Endometrial microvascular endothelial cells (primary cell): ENCODE measurements around the gene ARID1B. TPM values are rescaled to one million over a fixed set of nuclear protein-coding genes. Genes with fewer than 3 reads are reported as not detected.

Source experiments
- in situ Hi-C: cut with HindIII; loops from 2 replicates; pipeline ENCODE4 v1.10.0; 2017; ENCODE audit warnings: low sequenced_read_pairs, low pct_unique_long_range_greater_than_20kb; ENCODE audit errors: inconsistent ontology term
- total RNA-seq: library from RNA; depleted of rRNA; stranded (reverse); fragments of >200 nt; gene quantifications from one replicate; pipeline ENCODE4 v1.2.3, GENCODE V29; 2015; ENCODE audit errors: inconsistent ontology term

The ARID1B gene
- total RNA-seq, 1 donor from 2014 or later, result 24.6 TPM

DNA sequence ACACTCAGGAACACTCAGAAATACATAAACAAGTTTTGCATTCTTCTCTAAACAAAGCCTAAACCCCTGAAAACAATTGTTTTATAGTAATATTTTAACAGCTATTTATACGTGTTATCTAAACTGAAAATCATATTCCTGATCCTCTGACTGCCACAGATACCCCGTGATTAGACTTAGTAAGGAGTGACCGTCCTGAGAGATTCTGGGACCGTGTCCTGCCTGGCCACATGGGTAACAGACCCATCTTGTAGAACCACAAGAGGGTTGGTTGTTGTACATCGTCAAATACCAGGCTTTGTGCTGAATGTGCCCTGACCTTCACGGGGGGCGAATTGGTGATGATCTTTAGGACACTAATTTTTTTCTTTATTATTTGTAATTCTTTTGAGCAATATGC lies 331.7 kb downstream of the ARID1B start:
- in situ Hi-C loops, result no loop called here

DNA sequence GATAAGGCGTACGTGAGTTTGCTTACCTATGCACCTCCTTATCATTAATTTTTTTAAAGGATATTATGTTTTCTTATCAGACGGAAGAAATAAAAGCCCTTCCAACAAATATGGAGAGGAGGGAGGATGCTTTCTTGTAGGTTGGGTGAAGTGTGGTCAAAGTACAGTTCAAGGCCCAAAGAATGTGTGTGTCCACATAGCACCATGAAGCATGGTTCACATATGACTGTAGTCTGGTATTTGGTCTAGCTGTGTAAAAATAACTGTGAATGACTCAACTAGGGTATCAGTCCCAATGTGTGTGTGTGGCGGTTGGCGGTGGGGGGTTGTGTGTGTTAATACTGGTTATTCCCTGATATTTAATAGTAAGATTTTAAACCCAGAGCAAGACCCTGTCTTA lies 333.4 kb downstream of the ARID1B start:
- in situ Hi-C loops, result no loop called here

DNA sequence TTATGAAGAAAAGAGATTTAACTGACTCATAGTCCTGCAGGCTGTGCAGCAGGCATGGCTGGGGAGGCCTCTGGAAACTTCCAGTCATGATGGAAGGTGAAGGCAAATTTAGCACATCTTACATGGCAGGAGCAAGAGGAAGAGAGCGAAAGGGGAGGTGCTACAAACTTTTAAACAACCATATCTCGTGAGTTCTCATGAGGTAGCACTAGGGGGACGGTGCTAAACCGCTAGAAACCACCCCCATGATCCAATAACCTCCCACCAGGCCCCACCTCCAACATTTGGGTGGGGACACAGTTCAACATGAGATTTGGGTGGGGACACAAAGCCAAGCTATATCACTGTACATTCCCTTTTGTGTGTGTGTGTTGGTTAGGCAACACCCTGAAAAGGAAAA lies 336.2 kb downstream of the ARID1B start:
- in situ Hi-C loops, result no loop called here

DNA sequence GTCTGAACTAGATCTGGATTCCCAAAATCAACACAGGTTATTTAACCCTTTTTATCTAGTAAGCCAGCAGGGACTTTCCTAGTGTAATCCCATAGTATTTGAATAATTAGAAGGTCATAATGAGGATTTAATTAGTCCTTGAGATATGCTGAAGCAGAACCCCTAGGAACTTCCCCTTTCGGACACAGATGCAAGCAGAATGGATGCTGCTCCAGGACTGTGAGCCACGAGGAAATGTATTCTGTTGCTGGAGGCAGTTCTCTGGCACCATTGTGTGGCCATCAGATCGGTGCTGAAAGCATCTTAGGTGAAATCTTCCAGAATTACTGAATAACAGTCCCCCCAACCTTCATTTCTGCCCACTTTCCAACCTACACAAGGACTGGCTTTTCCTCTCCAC lies 339.2 kb downstream of the ARID1B start:
- in situ Hi-C loops, result no loop called here

DNA sequence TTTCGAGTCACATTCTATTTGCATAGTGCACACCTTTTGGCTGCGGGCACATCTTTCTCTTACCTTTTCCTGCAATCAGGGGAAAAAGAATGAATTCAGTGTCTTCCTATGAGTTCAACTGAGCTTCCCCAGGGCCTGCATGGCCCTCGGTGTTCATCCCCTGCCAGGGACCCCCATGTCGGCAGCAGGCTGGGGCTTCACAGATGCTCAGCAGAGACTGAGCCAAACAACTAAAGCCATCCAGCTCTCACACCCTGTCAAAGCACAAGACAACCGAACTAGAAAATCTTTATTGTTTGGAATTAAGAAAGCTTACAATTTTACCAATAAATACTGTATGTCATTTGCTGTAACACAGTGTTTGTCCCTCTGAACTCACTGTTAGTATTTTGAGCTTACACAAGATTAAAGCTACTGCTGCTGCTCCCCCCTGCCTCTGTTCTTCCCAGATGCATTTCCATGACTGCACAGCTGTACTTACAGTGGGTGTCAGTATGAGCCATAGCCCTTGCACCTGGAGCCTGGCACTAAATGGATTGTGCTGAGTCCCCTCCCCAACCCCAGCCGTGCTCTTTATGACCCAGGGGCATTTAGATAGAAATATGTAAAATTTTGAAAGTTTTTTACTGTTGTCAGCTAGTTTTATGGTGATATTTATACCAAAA lies 340.4 kb downstream of the ARID1B start:
- in situ Hi-C loops, result no loop called here

DNA sequence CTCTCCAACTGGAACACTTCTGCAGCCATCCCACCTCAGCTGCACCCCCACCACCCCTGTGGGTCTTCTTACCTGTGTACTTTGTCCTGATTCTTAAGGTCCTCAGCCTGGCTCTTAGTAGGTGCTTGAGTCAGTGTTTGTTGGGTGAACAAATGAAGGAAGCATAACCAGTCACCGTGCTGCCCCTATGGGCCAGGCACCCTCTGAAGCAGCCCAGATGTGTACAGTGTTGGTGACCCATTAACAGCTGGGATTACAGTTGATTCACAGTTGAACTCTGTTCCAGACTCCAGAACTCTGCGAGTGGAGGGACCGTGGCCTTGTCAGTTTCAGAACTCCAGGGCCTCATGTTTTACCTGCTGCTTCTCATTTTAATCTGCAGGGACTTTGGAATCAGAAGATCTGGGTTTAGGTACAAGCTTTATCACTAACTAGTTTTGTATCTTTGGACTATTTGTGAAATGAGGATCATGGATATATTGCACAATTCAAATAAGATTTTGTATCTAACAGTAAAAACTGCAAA lies 342.4 kb downstream of the ARID1B start:
- in situ Hi-C loops, result no loop called here

DNA sequence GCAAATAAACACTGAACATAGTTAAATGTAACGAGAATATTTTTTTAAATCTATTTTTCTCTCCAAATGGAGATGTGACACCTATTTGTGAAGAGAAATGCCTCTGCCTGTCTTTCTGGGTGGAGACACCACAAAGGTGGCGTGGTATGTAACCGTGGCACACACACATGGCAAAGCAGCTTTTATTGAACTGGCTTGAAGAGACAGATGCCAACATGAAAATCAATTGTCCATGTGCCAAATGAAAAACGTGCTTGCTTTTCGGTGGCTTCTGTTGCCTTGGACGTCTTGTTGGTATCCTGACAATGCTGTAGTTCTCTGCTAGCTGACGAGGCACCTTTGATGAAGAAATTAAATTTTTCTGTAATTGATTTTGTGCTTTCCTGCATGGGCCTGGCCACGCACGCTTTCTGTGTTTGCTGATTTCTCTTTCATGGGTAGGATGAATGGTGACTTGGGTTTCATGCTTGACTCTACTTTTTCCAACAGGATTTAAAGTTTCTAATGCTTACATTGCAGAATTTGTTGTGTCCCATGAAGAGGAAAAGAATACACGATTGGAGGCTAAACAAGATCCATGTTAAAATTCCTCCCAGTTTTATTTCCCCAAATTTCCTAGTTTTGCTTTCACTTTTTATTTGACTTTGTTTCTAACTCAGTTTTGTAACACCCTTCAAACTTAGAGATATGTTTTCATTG lies 343.5 kb downstream of the ARID1B start:
- in situ Hi-C loops, result no loop called here

DNA sequence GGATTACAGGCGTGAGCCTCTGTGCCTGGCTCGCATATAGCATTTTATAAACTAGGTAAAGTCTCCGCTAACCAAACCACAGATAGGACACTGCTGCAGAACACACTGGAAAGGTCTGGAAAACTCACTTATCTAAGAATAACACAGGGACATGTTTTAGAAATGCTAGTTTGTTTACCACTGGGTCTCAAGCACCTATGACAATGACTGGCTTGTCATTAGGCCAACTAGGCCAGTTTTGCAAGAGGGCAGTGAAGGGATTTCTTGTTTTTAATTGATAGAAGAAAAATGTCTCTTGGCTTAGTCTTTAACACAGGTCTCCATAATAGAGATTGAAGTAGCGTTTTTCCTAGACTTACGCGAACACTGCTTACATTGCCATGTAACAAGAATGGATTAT lies 344.7 kb downstream of the ARID1B start:
- in situ Hi-C loops, result no loop called here

DNA sequence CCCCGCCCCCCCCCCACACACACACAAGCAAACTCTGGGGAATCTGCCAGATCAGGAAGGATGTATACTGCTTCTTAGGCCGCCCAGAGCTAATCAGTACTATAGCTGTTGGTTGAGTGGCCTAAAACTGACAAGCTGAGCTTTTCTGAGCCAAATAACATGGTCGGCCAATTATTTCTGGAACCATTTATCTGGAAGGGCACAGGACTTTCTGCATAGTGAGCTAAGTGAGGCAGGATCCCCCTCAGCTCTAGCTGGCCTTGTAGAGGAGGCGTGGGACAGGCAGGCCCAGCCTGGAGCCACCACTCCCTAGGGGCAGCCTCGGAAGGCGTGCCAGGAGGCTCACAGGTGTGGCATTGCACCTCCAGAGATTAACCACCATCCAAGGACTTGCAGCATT lies 346.1 kb downstream of the ARID1B start:
- in situ Hi-C loops, result no loop called here

DNA sequence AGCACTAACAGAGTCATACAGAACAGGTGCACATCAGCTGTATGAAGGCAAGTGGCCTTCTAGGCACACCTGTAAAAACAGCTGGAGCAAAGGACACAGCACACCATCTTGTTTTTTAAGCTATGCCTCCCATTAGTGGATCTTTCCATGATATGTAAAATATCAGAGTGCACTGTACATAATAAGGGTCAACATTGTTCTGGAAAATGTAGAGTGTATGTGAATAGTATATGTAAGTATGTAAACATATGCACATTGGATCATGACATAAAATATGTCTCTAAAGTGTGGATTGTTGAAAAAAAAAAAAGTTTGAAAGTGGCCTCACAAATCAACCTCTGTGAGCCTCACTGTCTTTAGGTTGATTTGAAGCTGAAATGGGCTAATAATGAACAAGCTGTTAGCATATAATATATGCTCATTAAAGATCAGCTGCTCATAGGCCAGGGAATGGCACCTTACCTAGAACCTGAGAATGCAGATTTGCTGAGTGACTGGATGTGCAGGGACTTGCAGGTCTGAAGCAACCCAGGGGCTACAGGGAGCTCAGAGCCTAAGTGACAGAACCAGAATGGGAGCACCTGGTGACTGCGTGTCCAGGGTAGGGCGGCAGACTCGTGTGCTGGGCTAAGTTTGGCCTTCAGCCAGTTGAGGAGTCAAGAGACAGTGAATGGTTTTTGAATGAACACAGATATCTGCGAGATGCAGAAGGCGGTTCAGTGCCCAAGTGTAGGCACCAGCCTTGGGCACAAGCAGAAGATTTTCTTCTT lies 347.5 kb downstream of the ARID1B start:
- in situ Hi-C loops, result no loop called here

DNA sequence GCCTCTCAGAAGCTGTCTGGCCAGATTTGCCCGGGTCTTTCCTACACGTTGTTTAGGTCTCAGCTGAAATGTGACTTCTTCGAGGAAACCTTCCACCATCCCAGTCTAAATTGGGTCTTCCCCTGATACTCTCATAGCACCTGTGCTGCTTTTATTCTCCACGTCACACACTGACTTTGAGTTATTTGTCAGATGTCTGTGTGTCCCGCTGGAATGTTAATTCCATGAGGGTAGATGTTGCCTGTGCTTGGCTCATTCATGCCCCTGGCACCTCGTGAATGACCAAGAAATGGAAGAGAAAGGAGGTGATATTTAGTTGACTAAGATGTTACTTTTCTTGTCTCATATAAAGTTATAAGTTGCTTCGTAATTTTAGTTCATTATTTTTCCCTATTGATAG lies 348.4 kb downstream of the ARID1B start:
- in situ Hi-C loops, result no loop called here

DNA sequence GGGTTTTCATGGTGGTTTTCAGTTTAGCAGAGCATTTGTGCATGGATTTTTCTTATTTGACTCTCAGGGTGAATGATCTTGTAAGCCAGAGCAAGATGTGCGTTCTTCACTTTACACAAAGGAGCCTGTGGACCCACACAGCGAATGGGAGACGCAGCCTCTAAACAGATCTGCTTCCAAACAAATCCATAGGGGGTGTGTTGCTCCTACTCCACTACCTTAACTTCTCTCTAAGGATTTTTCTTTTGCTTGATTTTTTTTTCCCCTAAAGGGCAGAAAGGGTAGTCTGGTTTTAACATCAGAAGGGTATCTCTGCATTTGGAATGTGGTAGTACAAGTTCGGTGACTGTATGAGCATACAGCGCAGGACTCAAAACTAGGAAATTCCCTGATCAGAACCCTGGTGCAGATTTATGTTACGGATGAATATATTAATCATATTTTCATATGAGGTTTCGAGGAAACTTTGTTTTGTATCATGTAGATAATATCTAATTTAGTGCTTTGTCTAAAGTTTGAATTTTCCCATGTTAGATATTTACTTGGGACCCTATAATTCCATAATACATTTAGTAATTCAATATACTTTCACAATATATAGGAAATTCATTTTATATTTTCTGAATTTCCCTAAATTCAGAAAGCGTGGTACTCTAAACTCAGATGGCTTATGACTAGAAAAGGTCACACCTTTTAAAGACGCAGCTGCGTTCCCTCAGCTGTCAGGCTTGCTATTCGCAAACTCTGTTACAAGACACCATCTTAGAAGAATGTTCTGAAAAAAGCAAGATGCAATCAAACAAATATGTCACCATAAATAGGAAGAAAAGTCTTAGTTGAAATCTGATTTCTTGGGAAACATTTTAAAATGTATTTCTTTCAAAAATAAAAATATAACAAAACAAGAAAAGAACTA lies 349.3 kb downstream of the ARID1B start:
- in situ Hi-C loops, result no loop called here

DNA sequence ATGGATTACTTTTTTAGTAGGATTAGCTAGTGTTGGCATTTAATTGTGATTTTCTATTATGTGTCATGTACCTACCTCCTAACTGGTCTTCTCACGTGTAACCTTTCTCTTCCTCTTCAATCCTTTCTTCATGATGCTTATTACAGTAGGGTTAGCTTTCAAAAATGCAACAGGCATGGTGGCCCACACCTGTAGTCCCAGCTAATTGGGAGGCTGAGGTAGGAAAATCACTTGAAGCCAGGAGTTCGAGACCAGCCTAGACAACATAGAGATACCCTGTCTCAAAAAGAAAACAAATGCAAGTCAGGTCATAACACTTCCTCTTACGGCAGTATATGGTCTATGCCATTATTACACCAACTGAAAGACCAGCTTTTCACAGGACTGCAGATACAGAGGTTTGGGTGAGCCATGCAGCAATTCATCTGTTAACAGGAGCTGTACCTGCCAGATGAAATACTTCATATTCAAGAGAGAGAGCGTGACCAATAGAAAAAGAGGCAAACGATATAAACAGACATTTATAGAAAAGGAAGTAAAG lies 351.1 kb downstream of the ARID1B start:
- in situ Hi-C loops, result no loop called here

DNA sequence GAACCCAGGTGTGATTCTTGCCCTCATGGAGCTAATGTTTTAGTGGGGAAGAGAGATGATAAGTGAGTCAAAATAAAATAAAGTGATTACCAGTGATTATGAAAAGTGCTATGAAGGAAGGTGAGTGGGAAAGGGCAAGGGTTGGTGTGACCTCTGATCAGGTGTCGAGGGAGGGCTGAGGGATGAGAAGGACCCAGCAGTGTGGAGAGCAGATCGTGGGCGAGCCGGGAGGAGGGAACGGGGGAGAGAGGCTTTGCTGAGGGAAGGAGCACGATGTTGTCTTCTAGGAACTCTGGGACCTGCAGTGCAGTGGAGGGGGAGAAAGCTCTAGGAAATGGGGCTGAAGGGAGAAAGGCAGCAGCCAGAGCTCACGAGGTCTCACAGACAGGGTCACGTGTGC lies 354.1 kb downstream of the ARID1B start:
- in situ Hi-C loops, result no loop called here

DNA sequence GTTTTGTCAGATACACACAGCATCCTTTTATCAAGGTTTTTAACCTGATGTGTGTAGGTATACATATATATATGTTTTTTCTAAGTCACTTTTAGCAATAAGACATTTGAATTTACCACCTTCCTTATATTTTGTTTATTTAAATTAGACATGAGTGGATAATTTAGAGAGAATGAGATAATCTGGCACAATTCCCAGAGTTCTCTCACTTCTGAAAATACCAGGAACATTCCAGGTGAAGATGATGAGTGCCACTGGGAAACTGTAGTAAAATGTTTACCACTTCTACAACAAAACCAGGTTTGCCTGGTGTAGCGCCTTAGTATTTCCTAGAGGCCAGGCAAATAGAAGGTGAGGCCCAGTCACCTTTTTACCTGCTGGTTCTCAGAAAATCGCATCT lies 356.7 kb downstream of the ARID1B start:
- in situ Hi-C loops, result no loop called here

DNA sequence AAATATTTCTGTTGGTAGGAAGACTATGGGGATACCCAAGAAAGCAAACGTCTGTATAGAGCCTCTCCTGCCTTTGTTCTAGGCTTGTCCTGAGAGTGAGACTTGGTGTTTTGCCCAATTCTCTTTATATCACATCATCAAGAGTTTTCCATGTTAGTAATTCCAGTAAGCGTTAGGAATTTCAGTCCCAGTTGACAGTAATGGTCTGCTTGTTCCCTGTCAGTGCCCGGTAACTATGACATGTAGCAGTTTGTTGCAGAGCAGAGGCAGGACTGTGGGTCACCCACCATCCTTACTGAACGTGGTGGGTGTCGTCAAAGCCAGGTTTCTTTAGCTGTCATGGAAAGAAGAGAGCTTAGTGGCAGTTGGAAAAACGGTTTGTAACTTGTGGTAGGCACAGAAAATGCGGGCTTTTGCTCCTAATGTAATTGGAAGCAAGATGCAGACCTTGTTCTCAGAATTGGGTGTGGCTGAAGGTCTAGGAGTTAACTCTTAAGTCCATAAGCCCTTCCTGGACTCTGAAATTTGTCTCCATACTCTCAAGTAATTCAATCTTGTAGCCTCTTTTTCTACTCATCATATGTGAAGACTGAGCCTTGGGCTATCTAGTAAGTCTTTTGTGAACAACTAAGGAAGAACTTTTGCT lies 357.3 kb downstream of the ARID1B start:
- in situ Hi-C loops, result no loop called here

DNA sequence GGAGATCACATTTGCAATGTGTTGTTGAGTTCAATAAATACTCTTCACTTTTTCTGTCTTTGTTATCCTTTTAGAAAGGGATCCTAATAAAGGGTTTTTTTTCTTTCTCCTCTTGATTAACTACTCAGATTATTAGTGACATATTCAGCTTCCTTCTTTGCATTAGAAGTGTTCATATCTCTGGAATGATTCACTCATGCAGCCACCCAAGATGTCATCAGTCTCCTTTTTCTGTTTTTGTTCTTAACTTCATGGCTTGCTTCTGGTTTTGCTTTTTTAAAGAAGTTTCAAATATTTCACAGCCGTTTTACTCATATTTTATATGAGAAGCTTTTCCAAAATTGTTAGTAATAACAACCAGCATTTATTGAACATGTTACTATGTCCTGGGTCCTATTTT lies 358.5 kb downstream of the ARID1B start:
- in situ Hi-C loops, result no loop called here

DNA sequence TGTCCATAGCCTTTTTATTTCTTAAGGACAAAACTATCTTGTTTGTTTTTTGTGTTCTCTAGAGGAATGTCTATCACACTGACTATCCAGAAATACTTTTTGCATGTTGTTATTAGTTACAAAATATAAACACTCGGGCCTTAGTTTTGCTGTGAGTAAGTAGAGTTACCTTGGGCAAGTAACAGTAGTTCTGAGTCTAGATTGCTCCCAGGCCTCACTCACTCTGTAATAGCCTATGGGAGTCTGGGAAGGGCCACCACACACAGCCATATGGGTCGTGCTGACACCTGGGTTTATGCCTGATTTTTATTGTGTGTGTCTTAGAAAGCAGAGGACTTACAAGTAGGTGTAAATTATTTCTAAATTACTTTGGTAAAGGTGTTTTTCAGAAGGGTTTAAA lies 360.3 kb downstream of the ARID1B start:
- in situ Hi-C loops, result no loop called here
